Daoy (cell line): ENCODE measurements around the gene TNFSF15. TPM values are rescaled to one million over a fixed set of nuclear protein-coding genes. Genes with fewer than 3 reads are reported as not detected.

Experiments used
- DNase-seq: peaks from one replicate; pipeline ENCODE4 v3.0.0-alpha.2; 2015; ENCODE audit warnings: low read depth
- total RNA-seq: library from RNA; depleted of rRNA; stranded (reverse); fragments of >200 nt; shearing (Covaris generic); gene quantifications from 2 replicates; pipeline ENCODE4 v1.2.3, GENCODE V29; 2014; rRNA removed

The TNFSF15 gene
- total RNA-seq, result under 0.01 TPM in 1 of 2 replicates, not detected in the other

GRCh38 chr9:114805670-114806525 is at the start of gene TNFSF15:
TNFSF15 (minus strand) TSS chr9:114806039; CDS start chr9:114806012, 27 bp downstream.
- DNase-seq, result peak; percentile 43

- DNase-seq, result no peak
These were observed 49.6 kb upstream of the TNFSF15 start for GRCh38 chr9:114855488-114855887.

GRCh38 chr9:114854736-114855355 is 49.0 kb upstream of the TNFSF15 start:
- DNase-seq, result no peak

- no peak for DNase-seq
These were observed 47.4 kb upstream of the TNFSF15 start for GRCh38 chr9:114853071-114853855.

GRCh38 chr9:114852050-114852594 is 46.3 kb upstream of the TNFSF15 start:
- DNase-seq, result no peak

GRCh38 chr9:114851306-114851705 is 45.5 kb upstream of the TNFSF15 start:
- DNase-seq, result no peak

GRCh38 chr9:114850871-114851270 is 45.0 kb upstream of the TNFSF15 start:
- DNase-seq, result no peak

- no peak for DNase-seq
These were observed 43.6 kb upstream of the TNFSF15 start for GRCh38 chr9:114849450-114849849.

GRCh38 chr9:114847492-114848417 is 41.9 kb upstream of the TNFSF15 start:
- DNase-seq, result no peak

GRCh38 chr9:114845373-114845772 is 39.5 kb upstream of the TNFSF15 start:
- DNase-seq, result no peak

GRCh38 chr9:114844766-114845165 is 38.9 kb upstream of the TNFSF15 start:
- no peak for DNase-seq

GRCh38 chr9:114837923-114838322 is 32.1 kb upstream of the TNFSF15 start:
- DNase-seq, result no peak

- DNase-seq, result peak; percentile 8
These were observed 30.9 kb upstream of the TNFSF15 start for GRCh38 chr9:114836769-114837168.

GRCh38 chr9:114834386-114834785 is 28.5 kb upstream of the TNFSF15 start:
- no peak for DNase-seq

- no peak for DNase-seq
These were observed 24.7 kb upstream of the TNFSF15 start for GRCh38 chr9:114830546-114830945.

- no peak for DNase-seq
These were observed 24.0 kb upstream of the TNFSF15 start for GRCh38 chr9:114829574-114830440.

- no peak for DNase-seq
These were observed 22.4 kb upstream of the TNFSF15 start for GRCh38 chr9:114828303-114828650.

GRCh38 chr9:114827641-114828302 is 21.9 kb upstream of the TNFSF15 start:
- DNase-seq, result no peak

- DNase-seq, result no peak
These were observed 20.6 kb upstream of the TNFSF15 start for GRCh38 chr9:114826431-114826830.
